IMR-90 (cell line): ENCODE measurements around the gene NR6A1. TPM values are rescaled to one million over a fixed set of nuclear protein-coding genes. Genes with fewer than 3 reads are reported as not detected.
A peak's percentile ranks its signal among the peaks of the same experiment; 100 is the strongest.

Experiments used
- ATAC-seq: fragments of 200-7000 bp; cut with Tn5 transposase; 2 replicates; pipeline ENCODE4 v1.9.1; 2020; ENCODE audit warnings: low read depth, mild to moderate bottlenecking, moderate library complexity
- BruUV-seq: library from RNA; stranded (reverse); fragments of 400-500 nt; replicated peaks from 2 replicates; lab custom pipeline; 2021; lab: Mats Ljungman, UMichigan
- CTCF ChIA-PET: fragments of 300-600 bp; formaldehyde crosslinking; extraction: SDS; loops from one replicate; lab custom pipeline; 2021; ENCODE audit warnings: antibody characterized with exemption; lab: Yijun Ruan, JAX
- POLR2A ChIA-PET: fragments of 300-600 bp; sonication (Branson Sonifier 250); formaldehyde crosslinking; loops from one replicate; lab custom pipeline; 2022; ENCODE audit warnings: antibody characterized with exemption; ENCODE audit not compliant: unreplicated experiment; lab: Charles Lee
- DNase-seq: peaks from one replicate; pipeline ENCODE4 v3.0.0; 2013
- H2AFZ ChIP-seq: replicated peaks from 2 replicates; pipeline ENCODE3; 2013; ENCODE audit warnings: low read length, mild to moderate bottlenecking; ENCODE audit not compliant: poor library complexity
- H2AK5ac ChIP-seq: 2 replicates; pipeline ENCODE4 v1.6.1; 2013; ENCODE audit warnings: low read depth, low read length, inconsistent platforms
- H2AK9ac ChIP-seq: replicated peaks from 2 replicates; pipeline ENCODE3; 2013; ENCODE audit warnings: mild to moderate bottlenecking, low read depth, low read length, moderate library complexity; ENCODE audit not compliant: poor library complexity
- H2BK120ac ChIP-seq: 2 replicates; pipeline ENCODE4 v1.6.1; 2013; ENCODE audit warnings: low read depth, low read length, inconsistent platforms
- H2BK15ac ChIP-seq: 3 replicates; pipeline ENCODE4 v1.6.1; 2013; ENCODE audit warnings: low read depth, low read length, inconsistent platforms
- H2BK20ac ChIP-seq: 2 replicates; pipeline ENCODE4 v1.6.1; 2013; ENCODE audit warnings: low read depth, mild to moderate bottlenecking, inconsistent platforms, low read length, moderate library complexity
- H2BK5ac ChIP-seq: 2 replicates; pipeline ENCODE4 v1.6.1; 2013; ENCODE audit warnings: mild to moderate bottlenecking, low read depth, low read length, inconsistent platforms; ENCODE audit not compliant: poor library complexity, severe bottlenecking
- H3K14ac ChIP-seq: replicated peaks from 2 replicates; pipeline ENCODE4 v1.6.1; 2013; ENCODE audit warnings: low read depth, low read length, inconsistent platforms
- H3K18ac ChIP-seq: 2 replicates; pipeline ENCODE4 v1.6.1; 2013; ENCODE audit warnings: low read depth, low read length, control low read depth
- H3K23ac ChIP-seq: 2 replicates; pipeline ENCODE4 v1.6.1; 2013; ENCODE audit warnings: low read depth, low read length, inconsistent platforms
- H3K27ac ChIP-seq: 2 replicates; pipeline ENCODE4 v1.5.1; 2013; ENCODE audit warnings: mild to moderate bottlenecking, control low read depth, low read length; ENCODE audit not compliant: insufficient read depth
- H3K27me3 ChIP-seq: 2 replicates; pipeline ENCODE4 v1.6.1; 2013; ENCODE audit warnings: low read length; ENCODE audit not compliant: control insufficient read depth, insufficient read depth
- H3K36me3 ChIP-seq: 2 replicates; pipeline ENCODE4 v1.6.1; 2013; ENCODE audit warnings: low read length, mixed read lengths; ENCODE audit not compliant: control insufficient read depth, insufficient read depth
- H3K4ac ChIP-seq: 2 replicates; pipeline ENCODE4 v1.6.1; 2013; ENCODE audit warnings: low read depth, low read length, inconsistent platforms
- H3K4me1 ChIP-seq: 2 replicates; pipeline ENCODE4 v1.6.1; 2013; ENCODE audit warnings: low read length, mixed read lengths; ENCODE audit not compliant: control insufficient read depth, insufficient read depth
- H3K4me2 ChIP-seq: 2 replicates; pipeline ENCODE4 v1.6.1; 2013; ENCODE audit warnings: low read depth, mild to moderate bottlenecking, control low read depth, low read length, moderate library complexity
- H3K4me3 ChIP-seq: 2 replicates; pipeline ENCODE4 v1.5.1; 2013; ENCODE audit warnings: low read depth, mild to moderate bottlenecking, control low read depth, low read length, moderate library complexity; ENCODE audit not compliant: insufficient read depth
- H3K56ac ChIP-seq: 2 replicates; pipeline ENCODE4 v1.6.1; 2013; ENCODE audit warnings: low read length, inconsistent platforms; ENCODE audit not compliant: insufficient read depth; ENCODE audit errors: extremely low read depth
- H3K79me1 ChIP-seq, 2 experiments: 2 replicates each; pipeline ENCODE4 v1.6.1; 2013; ENCODE audit warnings: low read length in 2 of 2, inconsistent platforms in 1 of 2, low read depth in 1 of 2
- H3K9ac ChIP-seq: 2 replicates; pipeline ENCODE4 v1.6.1; 2013; ENCODE audit warnings: low read depth, low read length, control low read depth
- H3K9me1 ChIP-seq: 2 replicates; pipeline ENCODE4 v1.6.1; 2013; ENCODE audit warnings: low read length, inconsistent platforms; ENCODE audit not compliant: insufficient read depth
- H3K9me3 ChIP-seq: 2 replicates; pipeline ENCODE4 v1.6.1; 2013; ENCODE audit warnings: low read length; ENCODE audit not compliant: control insufficient read depth, insufficient read depth
- H4K20me1 ChIP-seq: 2 replicates; pipeline ENCODE4 v1.6.1; 2013; ENCODE audit warnings: low read length, inconsistent platforms; ENCODE audit not compliant: insufficient read depth
- H4K5ac ChIP-seq: 2 replicates; pipeline ENCODE4 v1.6.1; 2013; ENCODE audit warnings: mild to moderate bottlenecking, low read depth, low read length, control low read depth
- H4K8ac ChIP-seq, 2 experiments: 2 replicates each; pipeline ENCODE4 v1.6.1; 2013; ENCODE audit warnings: low read depth in 2 of 2, low read length in 2 of 2, control low read depth in 1 of 2, inconsistent platforms in 1 of 2
- H4K91ac ChIP-seq: 2 replicates; pipeline ENCODE4 v1.6.1; 2013; ENCODE audit warnings: low read depth, low read length, inconsistent platforms; ENCODE audit not compliant: insufficient read depth
- BHLHE40 ChIP-seq: fragments of 150-350 bp; IDR thresholded peaks from 2 replicates; pipeline ENCODE4 v1.6.1; 2016; ENCODE audit warnings: mild to moderate bottlenecking, low read depth, low read length
- CHD1 ChIP-seq: IDR thresholded peaks from 2 replicates; pipeline ENCODE4 v1.6.1; 2012; ENCODE audit warnings: low read depth, low read length, improper control_type of control experiment
- ELK1 ChIP-seq: fragments of 150-350 bp; IDR thresholded peaks from 2 replicates; pipeline ENCODE4 v1.6.1; 2016; ENCODE audit warnings: low read depth, mild to moderate bottlenecking, low read length, moderate library complexity, borderline replicate concordance
- FOS ChIP-seq: fragments of 150-350 bp; IDR thresholded peaks from 2 replicates; pipeline ENCODE4 v1.6.1; 2016; ENCODE audit warnings: low read depth, low read length
- MAZ ChIP-seq: IDR thresholded peaks from 2 replicates; pipeline ENCODE4 v1.6.1; 2012; ENCODE audit warnings: low read depth, mild to moderate bottlenecking, low read length, improper control_type of control experiment, moderate library complexity, borderline replicate concordance
- MXI1 ChIP-seq: IDR thresholded peaks from 2 replicates; pipeline ENCODE4 v1.6.1; 2012; ENCODE audit warnings: low read depth, mild to moderate bottlenecking, low read length, moderate library complexity, borderline replicate concordance
- NFE2L2 ChIP-seq: fragments of 150-350 bp; IDR thresholded peaks from 2 replicates; pipeline ENCODE4 v1.6.1; 2016; ENCODE audit warnings: low read depth, mild to moderate bottlenecking, low read length
- POLR2A ChIP-seq: IDR thresholded peaks from 2 replicates; pipeline ENCODE4 v1.6.1; 2012; ENCODE audit warnings: mild to moderate bottlenecking, low read depth, low read length
- RCOR1 ChIP-seq: IDR thresholded peaks from 2 replicates; pipeline ENCODE4 v1.6.1; 2012; ENCODE audit warnings: mild to moderate bottlenecking, low read length, improper control_type of control experiment; ENCODE audit not compliant: insufficient replicate concordance
- RFX5 ChIP-seq: IDR thresholded peaks from 2 replicates; pipeline ENCODE4 v1.8.0; 2012; ENCODE audit warnings: low read depth, mild to moderate bottlenecking, low read length, moderate library complexity
- WGBS, 2 experiments: methylation state at CpG; one replicate each; pipeline versions ENCODE4 v1.1.5 to v1.1.7; 2013; ENCODE audit warnings: missing lambda C conversion rate in 2 of 2; ENCODE audit not compliant: insufficient read length in 1 of 2; ENCODE audit errors: extremely low coverage in 2 of 2; 5-methylcytosine and 5-hydroxymethylcytosine counted together
- dilution Hi-C: fragments of 300-500 bp; cut with HindIII; formaldehyde crosslinking; loops from one replicate; pipeline ENCODE4 v1.14.3; 2018; ENCODE audit warnings: low sequenced_read_pairs; ENCODE audit not compliant: unreplicated experiment
- in situ Hi-C: fragments of 300-500 bp; cut with MboI; formaldehyde crosslinking; loops from 3 replicates; pipeline ENCODE4 v1.14.3; 2019; ENCODE audit warnings: low sequenced_read_pairs, inconsistent platforms, mixed read lengths
- intact Hi-C: fragments of 100-400 bp; cut with micrococcal nuclease; formaldehyde crosslinking; loops from 2 replicates; pipeline ENCODE4 v1.10.0; 2022
- polyA plus RNA-seq, 3 experiments: library from polyadenylated mRNA; depleted of rRNA; stranded (reverse); fragments of >200 nt; gene quantifications; 2 replicates each; pipeline ENCODE4 v1.2.3, GENCODE V29; 2012; ENCODE audit warnings: low replicate concordance in 1 of 3
- total RNA-seq: library from RNA; depleted of rRNA; stranded (reverse); fragments of >200 nt; gene quantifications from 2 replicates; pipeline ENCODE4 v1.2.3, GENCODE V29; 2012

NR6A1 gene
- total and polyA plus RNA-seq, 2 of the 4 experiments (the other 2 are of a cell fraction) = 0.14 to 0.36 TPM

DNA sequence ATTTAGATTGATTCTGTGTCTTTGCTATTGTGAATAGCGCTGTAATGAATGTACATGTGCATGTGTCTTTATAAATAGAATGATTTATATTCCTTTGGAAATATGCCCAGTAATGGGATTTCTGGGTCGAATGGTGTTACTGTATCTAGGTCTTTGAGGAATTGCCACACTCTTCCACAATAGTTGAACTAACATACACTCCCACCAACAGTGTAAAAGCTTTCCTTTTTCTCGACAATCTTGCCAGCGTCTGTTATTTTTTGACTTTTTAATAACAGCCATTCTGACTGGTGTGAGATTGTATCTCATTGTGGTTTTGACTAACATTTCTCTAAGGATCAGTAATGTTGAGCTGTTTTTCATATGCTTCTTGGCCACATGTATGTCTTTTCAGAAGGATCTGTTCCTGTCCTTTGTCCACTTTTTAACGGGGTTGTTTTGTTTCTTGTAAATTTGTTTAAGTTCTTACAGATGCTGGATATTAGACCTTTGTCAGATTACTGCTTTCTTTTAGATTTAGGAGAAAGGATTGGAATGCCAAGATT, 139.0 kb downstream of the NR6A1 start:
- ChIA-PET CTCF (interaction anchor here (1.2 kb wide), 1 partner anchor 15 kb away, joined by 4 read pairs; no protein-coding TSS in a partner anchor), POLR2A (no interaction called here)
- Histone ChIP-seq H3K4me2 (peak overlapping the region; percentile 40; the same call in 1 of the 2 replicates), H2BK20ac (no peak overlapping the region), H3K4me1 (peaks cover 2% of the 10 kb centered on the region; the same call in 1 of the 2 replicates), H4K91ac (no peak overlapping the region), H3K56ac (no peak overlapping the region), H3K18ac (no peak overlapping the region), H2AK9ac (no peak overlapping the region), H2AFZ (no peak overlapping the region), H4K8ac (no peak overlapping the region), H3K23ac (no peak overlapping the region), H2BK5ac (no peak overlapping the region), H3K9ac (no peak overlapping the region), H4K5ac (no peak overlapping the region), H2BK15ac (no peak overlapping the region), H3K27me3 (no peaks in the 10 kb centered on the region; the same call in 1 of the 2 replicates), H3K14ac (no peak overlapping the region), H3K4ac (no peak overlapping the region), H2AK5ac (no peak overlapping the region), H4K20me1 (no peaks in the 10 kb centered on the region), H3K9me3 (no peaks in the 10 kb centered on the region), H3K27ac (no peak overlapping the region), H3K79me1 (no peaks in the 10 kb centered on the region), H2BK120ac (no peak overlapping the region), H3K9me1 (no peaks in the 10 kb centered on the region; the same call in 1 of the 2 replicates), H3K36me3 (no peaks in the 10 kb centered on the region), H3K4me3 (no peak overlapping the region)
- intact Hi-C loops (no loop called here), in situ Hi-C loops (no loop called here), dilution Hi-C loops (no loop called here)
- no TSS peak for BruUV-seq
- 67% methylated on average over 1 of the region's 5 CpGs; no CpG with 5 or more reads in 1 of the 2 experiments for WGBS, 2 experiments
- DNase-seq (peak; percentile 38), ATAC-seq (no peak)
- no peak for TF ChIP-seq FOS
- no peak for TF ChIP-seq MAZ
- TF ChIP-seq CHD1 = no peak
- TF ChIP-seq ELK1 = no peak
- no peak for TF ChIP-seq BHLHE40
- TF ChIP-seq RFX5 = no peak
- no peak for TF ChIP-seq RCOR1
- no peak for TF ChIP-seq POLR2A
- no peak for TF ChIP-seq NFE2L2
- no peak for TF ChIP-seq MXI1
